Activated gamma-delta T cell treated with anti-CD3 and anti-CD28 coated beads, Interleukin-2, amount 50 U/mL, for 16 hours (primary cell): ENCODE results near the gene EOLA1.
"Not testable (repeated sequence)": the region's sequence is repeated elsewhere in the genome, so short reads cannot be mapped to it uniquely, and the experiment has no call there.

ENCODE experiments used
- DNase-seq: peaks from one replicate; pipeline ENCODE4 v3.0.0-alpha.2; 2020; ENCODE audit warnings: low read depth

Gene EOLA1

GRCh38 chrX:149545545-149546543 lies 5.0 kb downstream of the EOLA1 start:
- DNase-seq = not testable (repeated sequence)

DNA sequence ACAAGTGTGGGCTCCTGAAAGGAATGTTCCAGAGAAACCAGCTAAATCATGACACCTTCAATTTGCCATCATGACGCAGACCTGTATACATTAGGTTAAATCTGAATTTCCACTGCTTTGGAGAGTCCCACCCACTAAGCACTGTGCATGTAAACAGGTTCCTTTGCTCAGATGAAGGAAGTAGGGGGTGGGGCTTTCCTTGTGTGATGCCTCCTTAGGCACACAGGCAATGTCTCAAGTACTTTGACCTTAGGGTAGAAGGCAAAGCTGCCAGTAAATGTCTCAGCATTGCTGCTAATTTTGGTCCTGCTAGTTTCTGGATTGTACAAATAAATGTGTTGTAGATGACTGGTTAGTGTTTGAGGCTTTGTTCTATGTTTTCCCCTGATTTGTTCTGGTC lies 6.2 kb downstream of the EOLA1 start:
- not testable (repeated sequence) for DNase-seq

GRCh38 chrX:149547782-149548181 lies 7.0 kb downstream of the EOLA1 start:
- not testable (repeated sequence) for DNase-seq

DNA sequence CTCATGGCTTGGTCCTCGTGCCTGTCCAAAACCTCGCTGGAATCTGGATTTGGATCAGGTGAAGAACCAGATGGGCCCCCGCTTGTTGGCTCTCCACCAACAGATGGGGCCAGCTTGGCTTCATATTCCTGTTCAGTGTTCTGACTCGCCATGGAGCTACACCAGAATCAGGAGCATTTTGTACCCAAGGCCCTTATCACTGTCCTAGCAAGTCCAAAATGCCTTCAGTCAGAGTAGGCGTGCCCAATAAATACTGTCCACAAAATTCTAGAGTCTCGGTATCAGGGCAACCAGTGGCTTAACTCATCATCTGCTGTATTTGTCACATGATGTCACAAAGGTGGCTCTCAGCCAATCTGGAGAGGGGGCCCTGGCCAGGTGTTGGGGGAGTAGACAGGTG lies 8.9 kb downstream of the EOLA1 start, which contains the start of gene HSFX3:
HSFX3 (minus strand) TSS at position 224 of the 400 bp plus-strand sequence; CDS start at position 152, 72 bp downstream.
- not testable (repeated sequence) for DNase-seq

GRCh38 chrX:149550454-149550853 lies 9.6 kb downstream of the EOLA1 start:
- not testable (repeated sequence) for DNase-seq

DNA sequence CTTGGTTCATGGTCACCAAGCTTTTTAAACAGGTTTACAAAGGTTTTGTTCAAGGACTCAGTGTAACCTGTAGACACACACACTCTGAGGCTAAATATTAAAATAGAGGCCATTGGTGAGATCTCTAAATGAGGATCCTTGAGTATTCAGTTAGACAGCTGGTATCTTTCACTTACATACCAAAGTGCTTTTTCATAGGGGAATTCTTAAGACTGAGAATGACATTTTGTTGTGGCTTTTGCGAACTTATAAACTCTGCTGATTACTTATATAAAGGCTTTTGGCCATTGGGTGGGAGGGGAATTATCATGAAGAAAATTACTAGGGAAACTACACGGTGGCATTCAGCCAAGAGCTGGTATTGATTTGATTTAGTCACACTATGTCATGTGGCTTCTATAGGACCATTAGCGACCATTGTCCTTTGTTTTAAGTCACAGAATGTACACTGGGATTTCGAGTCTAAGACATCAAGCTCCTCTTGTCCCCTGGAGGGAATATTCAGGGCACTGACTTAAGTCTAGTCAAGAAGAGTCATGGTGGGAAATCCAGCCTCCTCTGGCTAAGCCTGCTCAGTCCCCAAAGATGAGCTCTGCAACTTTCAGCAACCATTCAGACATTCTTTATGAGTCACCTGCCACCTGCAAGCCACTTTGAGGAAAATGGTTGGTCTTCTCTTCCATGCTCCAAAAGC lies 10.6 kb downstream of the EOLA1 start:
- not testable (repeated sequence) for DNase-seq

- DNase-seq = not testable (repeated sequence)
Observed at GRCh38 chrX:149551939-149552248, 11.1 kb downstream of the EOLA1 start.

GRCh38 chrX:149555251-149555650 lies 14.4 kb downstream of the EOLA1 start:
- DNase-seq = not testable (repeated sequence)

- no peak for DNase-seq
Observed at GRCh38 chrX:149563359-149563758, 22.5 kb downstream of the EOLA1 start.

DNA sequence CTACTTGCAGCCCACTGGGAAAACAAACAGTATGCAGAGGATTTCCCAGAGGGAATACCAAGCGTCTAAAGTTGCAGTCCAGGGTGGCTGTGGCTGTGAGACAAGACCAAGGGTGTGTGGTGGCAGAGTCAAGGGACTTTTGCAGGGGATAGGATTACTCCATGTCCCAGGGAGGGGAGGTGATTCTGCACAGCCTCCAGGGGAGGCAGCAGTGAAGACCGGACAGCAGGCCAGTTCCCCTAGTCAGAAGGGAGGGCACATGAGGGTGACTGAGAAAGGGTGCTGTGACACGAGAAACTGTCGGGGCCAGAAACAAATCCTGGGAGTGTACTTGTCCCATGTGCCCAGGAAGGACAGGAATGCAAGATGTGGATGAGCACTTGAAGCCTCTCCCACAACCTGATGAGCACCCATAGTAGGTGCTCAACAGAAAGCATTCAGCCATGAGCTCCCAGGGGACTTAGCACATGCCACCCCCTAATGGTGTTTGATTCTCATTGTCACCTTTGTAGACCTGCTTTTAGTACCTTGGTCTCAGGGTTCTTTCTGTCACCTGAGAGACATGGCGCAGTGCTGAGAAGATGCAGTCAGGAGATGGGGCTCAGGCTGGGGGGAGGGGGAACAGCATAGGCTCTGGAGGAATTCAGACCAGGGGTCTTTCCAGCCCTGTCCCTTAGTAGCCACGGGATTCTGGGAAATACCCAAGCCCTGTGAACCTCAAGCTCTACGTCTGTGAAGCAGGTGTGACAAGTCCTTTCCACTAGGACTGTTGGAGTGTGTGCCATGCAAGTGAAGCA lies 27.0 kb downstream of the EOLA1 start:
- no peak for DNase-seq

DNA sequence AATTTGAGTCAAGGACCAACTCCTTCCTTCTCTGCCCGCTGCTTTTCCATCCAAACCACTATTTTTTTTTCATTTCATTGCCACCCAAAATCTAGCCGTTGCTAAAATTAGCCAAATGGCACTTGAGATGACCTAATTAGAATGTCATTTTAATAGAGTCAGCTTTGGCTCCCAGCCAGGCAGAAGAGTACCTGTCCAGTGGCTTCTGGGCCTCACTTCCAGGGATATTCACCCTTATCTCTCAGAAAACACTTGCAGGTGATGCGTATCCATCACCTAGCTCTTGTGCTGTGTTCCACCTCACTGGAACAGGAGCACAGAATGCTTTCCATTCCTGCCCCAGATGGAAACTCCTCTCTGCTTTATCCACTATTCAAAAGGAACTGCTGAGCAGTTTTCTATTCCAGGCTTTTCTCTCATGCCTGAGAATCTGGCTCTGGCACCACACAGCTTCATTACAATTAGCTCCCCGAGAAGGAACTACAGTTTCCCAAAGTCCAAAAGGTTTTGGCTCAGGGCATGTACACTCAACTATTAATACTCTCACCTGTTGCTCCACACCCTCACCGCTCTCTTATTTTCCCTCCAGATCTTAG lies 28.0 kb downstream of the EOLA1 start:
- no peak for DNase-seq

DNA sequence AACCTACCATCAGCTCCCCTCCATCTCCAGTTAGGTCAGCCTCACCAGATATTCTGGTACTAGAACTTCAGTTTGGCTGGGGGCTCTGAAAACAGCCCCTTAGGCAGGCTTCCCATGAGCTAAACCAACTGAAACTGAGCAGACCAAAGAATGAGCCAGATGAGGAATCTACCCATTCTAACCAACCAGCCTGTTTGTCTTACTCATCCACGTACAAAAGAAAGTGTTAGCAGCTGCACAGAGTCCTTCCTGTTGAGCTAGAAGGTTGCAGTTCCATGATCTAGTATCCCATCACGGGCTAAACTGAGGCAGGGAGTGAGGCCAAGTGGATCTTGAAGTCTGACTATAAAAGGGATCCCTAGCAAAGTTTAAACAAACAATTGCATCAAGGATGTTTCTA lies 29.0 kb downstream of the EOLA1 start:
- DNase-seq = no peak

DNA sequence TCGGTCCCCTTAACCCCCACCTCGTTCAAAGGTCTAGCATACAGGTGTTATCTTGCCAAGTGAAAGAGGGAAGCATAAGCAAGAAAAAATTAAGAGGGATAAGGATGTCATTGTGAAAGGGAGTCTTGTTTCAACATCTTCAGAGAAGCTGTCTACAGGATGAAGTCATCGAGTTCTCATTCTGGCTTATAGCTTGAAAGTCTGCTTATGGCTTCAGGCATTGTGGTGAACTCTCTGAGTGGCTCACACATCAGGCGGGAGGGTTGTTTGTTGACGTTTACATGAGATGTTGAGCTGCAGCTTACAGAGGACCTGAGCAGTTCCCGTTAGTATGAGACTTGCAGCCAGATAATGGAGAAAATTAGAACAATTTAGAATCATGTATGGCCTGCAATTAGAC lies 29.9 kb downstream of the EOLA1 start:
- DNase-seq = no peak

DNA sequence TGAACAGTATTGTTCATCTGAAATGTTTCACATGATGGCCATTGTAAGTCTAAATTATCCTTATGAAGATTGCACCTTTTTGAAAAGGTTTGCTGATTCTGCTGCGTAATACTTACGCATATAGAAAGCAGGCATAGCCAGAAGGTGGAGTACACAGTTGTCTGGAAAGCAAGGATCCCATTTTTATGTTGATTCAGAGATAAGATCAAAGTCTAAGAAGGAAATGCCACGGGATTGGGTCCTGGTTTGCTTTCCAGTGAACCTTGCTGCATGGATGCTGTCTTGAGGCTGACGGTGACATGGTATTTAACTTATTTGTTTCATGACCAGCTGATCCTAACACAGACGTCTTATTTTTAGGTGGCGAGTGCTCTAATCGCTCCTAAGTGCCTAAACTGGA lies 31.0 kb downstream of the EOLA1 start:
- DNase-seq = no peak

DNA sequence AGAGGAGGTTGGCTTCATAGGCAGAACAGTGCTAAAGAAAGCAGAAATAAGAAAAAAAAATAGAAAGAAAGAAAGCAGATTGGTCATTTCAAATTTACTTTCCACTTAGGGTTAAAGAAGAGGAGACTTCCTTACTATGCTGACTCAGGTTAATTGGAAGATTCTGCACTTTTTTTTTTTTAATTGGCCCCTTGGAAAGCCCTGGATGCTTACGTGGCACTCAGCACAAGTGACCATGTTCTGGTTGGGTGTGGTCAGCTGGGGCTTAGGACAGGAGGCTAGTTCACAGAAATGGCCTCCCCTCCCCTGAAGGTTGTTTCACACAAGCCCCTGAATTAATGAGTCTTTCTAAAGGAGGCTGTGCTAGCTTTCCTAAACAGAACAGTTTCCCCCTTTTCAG lies 31.9 kb downstream of the EOLA1 start:
- no peak for DNase-seq

GRCh38 chrX:149573456-149573855 lies 32.6 kb downstream of the EOLA1 start:
- DNase-seq = not testable (repeated sequence)

DNA sequence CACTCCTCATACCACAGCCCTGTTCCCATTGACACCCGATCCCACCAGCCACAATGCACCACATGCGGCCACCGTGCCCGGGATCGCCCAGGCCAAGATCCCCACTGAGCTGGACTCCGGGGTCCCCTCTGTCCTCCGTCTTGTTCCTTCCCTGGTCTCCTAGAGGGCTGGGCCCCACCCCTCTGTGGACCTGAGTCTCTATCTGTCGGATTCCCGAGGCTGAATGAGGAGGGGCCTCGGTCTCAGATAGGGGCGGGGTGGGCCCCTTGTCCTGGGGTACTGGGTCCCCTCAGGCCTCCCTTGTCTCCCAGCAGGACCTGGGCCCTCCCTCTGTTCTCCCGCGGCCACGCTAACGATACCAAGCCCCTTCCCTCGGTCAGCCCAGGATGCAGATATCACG lies 44.8 kb downstream of the EOLA1 start:
- not testable (repeated sequence) for DNase-seq

DNA sequence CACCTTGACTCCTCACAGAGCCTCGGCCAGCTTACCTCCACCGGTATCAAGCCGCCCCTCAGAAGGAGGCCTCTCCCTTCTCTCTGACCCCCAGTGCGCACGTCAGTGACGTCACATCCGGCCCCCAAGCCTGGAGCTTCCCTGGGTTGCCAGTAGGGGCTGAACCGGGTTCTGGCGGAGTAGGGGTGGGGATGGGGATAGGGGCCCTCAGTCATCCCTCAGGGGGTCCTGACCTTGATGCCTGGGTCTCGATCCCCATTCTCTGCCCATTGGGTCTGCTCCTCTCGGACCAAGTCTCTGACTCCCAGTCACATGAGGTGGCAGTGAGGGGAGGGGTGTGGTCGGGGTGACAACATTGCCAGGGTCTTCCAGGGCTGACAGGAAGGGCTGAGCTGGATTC lies 46.5 kb downstream of the EOLA1 start, which contains the start of gene MAGEA9B:
MAGEA9B (minus strand) TSS at position 101 of the 400 bp plus-strand sequence. CDS start 4,280 bp downstream, outside the sequence.
- not testable (repeated sequence) for DNase-seq

DNA sequence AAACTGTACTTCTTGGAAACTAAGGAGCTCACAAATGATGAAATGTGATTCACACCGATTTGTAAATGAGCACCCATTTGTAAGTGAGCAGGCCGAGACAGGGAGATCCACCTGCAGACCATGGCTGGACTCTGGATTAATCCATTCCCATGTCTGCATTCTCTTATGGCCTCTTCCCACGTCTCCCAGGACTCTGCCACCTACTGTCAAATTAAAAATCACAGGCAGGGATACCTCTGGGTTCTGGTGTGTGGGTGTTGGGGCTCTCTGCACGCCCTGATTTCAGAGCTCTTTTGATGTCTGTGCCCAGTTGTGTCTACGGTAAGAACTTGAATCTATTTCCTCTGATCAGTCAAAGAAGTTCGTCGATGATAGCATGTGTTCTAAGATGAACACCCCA lies 50.2 kb downstream of the EOLA1 start:
- DNase-seq = not testable (repeated sequence)

DNA sequence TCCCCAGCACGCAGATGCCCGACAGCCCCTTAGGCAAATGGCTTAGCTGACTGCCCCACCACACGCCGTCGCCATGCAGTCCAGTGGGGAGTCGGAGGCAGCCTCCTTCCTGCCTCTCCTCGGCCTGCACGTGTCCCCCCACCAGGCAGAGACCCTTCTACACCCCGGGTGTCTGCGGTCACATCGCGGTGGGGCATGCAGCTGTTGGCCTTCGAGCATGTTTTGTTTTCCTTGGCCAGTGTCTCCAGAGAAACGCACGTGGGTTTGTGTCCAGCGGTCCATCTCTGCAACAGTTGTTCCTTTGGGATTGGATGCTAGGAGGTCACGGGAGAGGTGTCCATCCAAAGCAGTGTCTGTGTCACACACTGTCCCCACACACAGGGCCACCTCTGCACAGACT lies 54.4 kb downstream of the EOLA1 start, which contains the start of gene HSFX2:
HSFX2 (minus strand) TSS at position 101 of the 400 bp plus-strand sequence. CDS start 614 bp downstream, outside the sequence.
- not testable (repeated sequence) for DNase-seq

DNA sequence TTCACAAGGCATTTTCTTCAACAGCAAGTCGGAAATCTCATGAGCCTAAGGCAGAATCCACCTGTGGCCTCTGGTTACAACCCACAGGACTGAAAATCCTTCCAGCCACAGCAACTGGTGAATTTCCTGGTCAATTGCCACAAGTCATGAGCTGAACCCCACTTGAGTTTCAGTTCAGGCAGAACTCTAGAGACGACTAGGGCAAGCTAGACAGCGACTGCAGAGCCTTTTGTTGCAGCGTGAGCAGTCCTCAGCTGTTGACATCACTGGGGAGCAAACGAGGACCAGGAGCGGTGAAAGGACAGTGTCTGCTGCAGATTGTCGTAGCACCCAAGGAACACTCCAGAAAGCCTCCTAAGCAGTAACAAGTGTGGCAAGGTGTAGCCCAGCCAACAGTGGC lies 55.1 kb downstream of the EOLA1 start:
- not testable (repeated sequence) for DNase-seq
